Right forelimb (tissue), 1 donor: ENCODE data around the gene MTSS2.

Source experiments
- DNase-seq: peaks from one replicate; pipeline ENCODE4 v3.0.0-alpha.2; 2018

The MTSS2 gene

GRCh38 chr16:70714581-70715054, 28.8 kb upstream of the MTSS2 start:
- DNase-seq, result no peak

- DNase-seq, result no peak
Observed at GRCh38 chr16:70713824-70714223, 28.0 kb upstream of the MTSS2 start.

GRCh38 chr16:70713342-70713741, 27.5 kb upstream of the MTSS2 start:
- DNase-seq, result no peak

- DNase-seq, result no peak
Observed at GRCh38 chr16:70712942-70713341, 27.1 kb upstream of the MTSS2 start.

GRCh38 chr16:70712359-70712758, 26.5 kb upstream of the MTSS2 start:
- DNase-seq, result no peak

GRCh38 chr16:70711211-70712031, 25.6 kb upstream of the MTSS2 start:
- DNase-seq, result no peak

- no peak for DNase-seq
Observed at GRCh38 chr16:70710422-70711210, 24.8 kb upstream of the MTSS2 start.

- no peak for DNase-seq
Observed at GRCh38 chr16:70709942-70710341, 24.1 kb upstream of the MTSS2 start.

GRCh38 chr16:70709457-70709856, 23.6 kb upstream of the MTSS2 start:
- DNase-seq, result no peak

GRCh38 chr16:70708366-70709246, 22.8 kb upstream of the MTSS2 start:
- no peak for DNase-seq

- no peak for DNase-seq
Observed at GRCh38 chr16:70706948-70707465, 21.2 kb upstream of the MTSS2 start.

GRCh38 chr16:70705056-70705455, 19.2 kb upstream of the MTSS2 start:
- no peak for DNase-seq

- no peak for DNase-seq
Observed at GRCh38 chr16:70704586-70704985, 18.7 kb upstream of the MTSS2 start.

GRCh38 chr16:70703835-70704381, 18.1 kb upstream of the MTSS2 start:
- no peak for DNase-seq

GRCh38 chr16:70703041-70703834, 17.4 kb upstream of the MTSS2 start:
- DNase-seq, result peak; percentile 80

GRCh38 chr16:70702624-70703023, 16.8 kb upstream of the MTSS2 start:
- DNase-seq, result no peak

- DNase-seq, result no peak
Observed at GRCh38 chr16:70701998-70702397, 16.1 kb upstream of the MTSS2 start.

- no peak for DNase-seq
Observed at GRCh38 chr16:70701596-70701995, 15.7 kb upstream of the MTSS2 start.

- no peak for DNase-seq
Observed at GRCh38 chr16:70701036-70701435, 15.2 kb upstream of the MTSS2 start.

- peak; percentile 77 for DNase-seq
Observed at GRCh38 chr16:70700101-70701020, 14.5 kb upstream of the MTSS2 start.
